Urinary bladder (tissue), 4 donors: ENCODE measurements around the gene LTA. TPM values are rescaled to one million over a fixed set of nuclear protein-coding genes. Genes with fewer than 3 reads are reported as not detected.

Experiments
- DNase-seq: peaks from one replicate; pipeline ENCODE4 v3.0.0-alpha.2; 2015; ENCODE audit errors: extremely low spot score
- H3K27ac ChIP-seq: one replicate; pipeline ENCODE4 v1.5.1; 2013; ENCODE audit warnings: low read depth, mild to moderate bottlenecking, moderate library complexity
- H3K36me3 ChIP-seq: one replicate; pipeline ENCODE4 v1.6.1; 2013; ENCODE audit warnings: mild to moderate bottlenecking, moderate library complexity; ENCODE audit not compliant: insufficient read depth
- H3K4me1 ChIP-seq: one replicate; pipeline ENCODE4 v1.6.1; 2013; ENCODE audit warnings: mild to moderate bottlenecking, moderate library complexity; ENCODE audit not compliant: insufficient read depth
- H3K4me3 ChIP-seq: one replicate; pipeline ENCODE4 v1.5.1; 2013; ENCODE audit warnings: low read depth, low read length
- WGBS: extraction: QIAGEN DNeasy Blood & Tissue Kit; methylation state at CpG from one replicate; pipeline ENCODE4 v1.1.7; 2013; 5-methylcytosine and 5-hydroxymethylcytosine counted together
- polyA plus RNA-seq: library from polyadenylated mRNA; stranded (reverse); fragments of 200-250 nt; gene quantifications from one replicate; pipeline ENCODE4 v1.2.3, GENCODE V29; 2013
- total RNA-seq: library from RNA; depleted of rRNA; stranded (reverse); fragments of >200 nt; gene quantifications from one replicate; pipeline ENCODE4 v1.2.3, GENCODE V29; 2014
- donor health status: healthy with polysubstance abuse.
- donor health status: healthy.

Gene LTA
- total and polyA plus RNA-seq, 2 donors = 0.06 TPM; not detected in 1

DNA sequence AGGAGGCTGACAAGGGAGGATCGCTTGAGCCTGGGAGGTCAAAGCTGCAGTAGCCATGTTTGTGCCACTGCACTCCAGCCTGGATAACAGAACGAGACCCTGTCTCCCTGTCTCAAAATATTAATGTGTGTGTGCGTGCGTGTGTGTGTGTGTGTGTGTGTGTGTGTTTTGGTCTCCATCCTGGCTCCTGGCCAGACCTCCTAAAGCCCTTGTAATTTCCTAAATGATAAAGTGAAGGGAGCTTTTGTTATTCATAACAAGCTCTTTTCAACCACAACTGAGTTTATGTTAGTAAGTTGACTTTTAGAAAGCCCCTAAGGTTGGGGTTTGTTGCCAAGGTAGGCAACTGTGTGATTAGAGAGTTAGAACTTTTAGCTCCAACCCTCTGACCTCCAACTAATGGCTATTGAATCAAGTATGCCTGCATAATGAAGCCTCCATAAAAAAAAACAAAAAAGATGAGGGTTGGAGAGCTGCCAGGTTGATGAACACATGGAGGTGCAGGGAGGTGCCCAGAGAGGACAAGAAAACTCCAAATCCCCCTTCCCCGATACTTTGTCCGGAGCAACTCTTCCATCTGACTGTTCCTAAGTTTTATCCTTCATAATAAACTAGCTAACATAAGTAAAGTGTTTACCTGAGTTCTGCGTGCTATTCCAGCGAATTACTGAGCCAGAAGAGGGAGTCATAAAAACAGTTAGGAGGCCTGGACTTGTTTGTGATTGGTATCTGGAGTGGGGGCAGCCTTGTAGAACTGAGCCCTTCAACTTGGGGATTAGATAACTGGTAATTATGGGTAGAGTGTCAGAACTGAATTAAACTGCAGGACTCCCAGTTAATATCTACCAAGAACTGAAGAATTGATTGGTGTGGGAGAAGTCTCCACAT is 37.7 kb downstream of the LTA start:
- Histone ChIP-seq H3K36me3 (no peaks in the 10 kb centered on the region), H3K4me1 (peaks cover 1% of the 10 kb centered on the region), H3K27ac (no peak overlapping the region), H3K4me3 (no peak overlapping the region)
- WGBS = 42% methylated on average over 8 of the region's 8 CpGs
- no peak for DNase-seq

DNA sequence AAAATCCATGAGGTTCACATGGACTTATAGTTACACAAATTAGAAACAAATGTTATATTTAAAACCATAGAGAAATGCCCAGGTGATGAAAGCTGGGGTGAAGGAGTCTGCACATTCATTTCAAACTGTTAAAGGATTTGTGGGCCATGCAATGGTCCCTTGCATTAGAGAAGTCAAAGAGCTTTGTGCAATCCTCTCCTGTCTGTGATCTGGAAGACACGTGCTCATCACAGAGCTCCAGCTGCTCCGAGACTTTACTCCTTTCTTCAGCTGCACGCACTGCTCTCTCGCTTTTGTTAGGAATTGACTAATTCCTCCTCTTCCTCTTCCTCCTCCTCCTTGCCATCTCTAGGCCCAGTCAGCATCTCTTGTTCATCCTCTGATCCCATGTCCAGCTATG is 38.9 kb downstream of the LTA start:
- Histone ChIP-seq H3K4me1 (peaks cover 1% of the 10 kb centered on the region), H3K36me3 (no peaks in the 10 kb centered on the region), H3K4me3 (no peak overlapping the region), H3K27ac (no peak overlapping the region)
- WGBS = 83% methylated on average over 4 of the region's 4 CpGs
- DNase-seq = no peak

DNA sequence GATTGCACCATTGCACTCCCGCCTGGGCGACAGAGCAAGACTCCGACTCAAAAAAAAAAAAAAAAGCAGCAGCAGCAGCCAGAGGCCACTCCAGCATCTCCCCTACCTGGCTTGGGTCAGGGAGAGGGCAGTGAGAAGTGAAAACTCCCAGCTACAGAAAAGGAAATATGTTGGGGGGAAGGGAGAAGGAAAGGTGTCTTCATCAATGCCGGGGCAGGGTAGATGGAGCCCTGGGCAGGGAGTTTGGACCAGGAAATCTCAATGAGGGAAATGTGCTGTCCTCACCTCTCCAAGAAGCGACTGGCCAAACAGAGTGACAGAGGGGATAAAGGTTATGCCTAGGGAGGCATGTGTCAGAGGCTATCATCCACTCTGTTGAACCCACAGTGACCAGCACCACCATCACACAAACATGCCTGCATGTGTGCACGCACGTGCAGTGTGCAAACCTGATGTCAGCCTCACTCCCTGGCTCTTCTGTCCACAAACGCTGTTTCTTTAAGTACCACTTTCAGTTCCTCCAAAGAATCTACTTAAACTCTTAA is 42.1 kb downstream of the LTA start:
- no peak overlapping the region for H3K4me3 ChIP-seq
- H3K4me1 ChIP-seq = peaks cover 1% of the 10 kb centered on the region
- WGBS = 69% methylated on average over 8 of the region's 8 CpGs
- H3K36me3 ChIP-seq = no peaks in the 10 kb centered on the region
- no peak overlapping the region for H3K27ac ChIP-seq
- no peak for DNase-seq

DNA sequence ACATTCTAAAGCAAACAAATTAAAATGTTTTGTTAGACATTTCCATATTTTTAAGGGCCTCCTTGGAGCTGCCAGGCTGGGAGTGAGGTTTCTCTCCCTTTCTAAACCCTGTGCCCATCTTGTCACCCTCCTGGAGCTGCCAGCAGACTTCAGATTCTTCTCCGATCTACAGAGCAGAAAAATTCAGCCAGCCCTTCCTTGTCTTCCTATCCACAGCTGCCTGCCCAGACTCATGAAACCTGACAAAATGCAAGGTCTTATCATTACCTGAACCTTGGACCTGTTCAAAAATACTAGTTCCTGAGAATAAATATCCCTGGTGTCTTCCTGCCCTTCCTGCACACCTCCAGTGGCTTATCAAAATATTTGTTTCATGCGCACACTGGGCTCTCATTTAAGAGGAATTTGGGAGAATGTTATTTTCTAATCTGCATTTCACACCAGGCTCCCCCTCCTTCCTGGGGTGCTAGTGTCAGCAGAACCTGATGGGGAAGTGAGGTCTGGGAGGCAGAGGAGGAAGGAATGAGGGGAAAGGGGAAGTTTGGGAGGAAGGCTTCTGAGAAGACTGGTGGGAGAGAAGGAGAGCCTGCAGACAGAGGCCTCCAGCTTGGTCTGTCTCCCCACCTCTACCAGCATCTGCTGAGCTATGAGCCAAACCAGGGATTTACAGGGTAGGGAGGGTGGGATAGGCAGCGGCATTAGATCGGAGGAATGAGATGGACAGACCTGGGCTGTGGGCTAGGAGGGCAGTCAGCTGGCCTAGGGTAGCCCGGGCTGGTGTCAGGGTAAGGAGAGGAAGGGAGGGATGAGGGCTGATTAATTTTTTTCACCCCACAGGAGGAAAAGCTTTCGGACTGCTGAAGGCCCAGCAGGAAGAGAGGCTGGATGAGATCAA is 42.8 kb downstream of the LTA start, which contains the start of gene AIF1:
TSS of gene AIF1 (plus strand) at position 551 of the 895 bp plus-strand sequence. CDS start at position 647, 96 bp downstream.
- no peak for DNase-seq
- H3K4me3 ChIP-seq = no peak within 1 kb of the TSS
- WGBS = 63% methylated on average over 6 of the region's 6 CpGs
- H3K4me1 ChIP-seq = peaks cover 1% of the 10 kb centered on the region
- no peak within 1 kb of the TSS for H3K27ac ChIP-seq
- H3K36me3 ChIP-seq = no peaks in the 10 kb centered on the region

DNA sequence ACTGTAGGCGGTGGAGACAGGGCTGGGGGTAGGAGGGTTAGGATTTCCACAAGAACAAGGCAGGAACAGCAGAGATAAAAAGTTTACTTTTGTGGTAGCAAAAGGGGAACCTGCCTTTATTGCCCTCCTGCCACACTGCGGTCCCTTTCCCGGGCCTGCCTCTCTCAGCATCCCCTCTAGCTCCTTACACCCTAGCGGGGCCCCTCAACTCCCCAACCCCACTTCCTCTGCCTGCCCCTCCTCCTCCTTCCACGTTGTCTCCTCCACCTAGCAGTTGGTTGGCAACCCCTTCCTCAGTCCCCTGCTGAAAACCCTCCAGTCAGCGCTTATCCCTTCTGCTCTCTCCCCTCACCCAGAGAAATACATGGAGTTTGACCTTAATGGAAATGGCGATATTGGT is 43.7 kb downstream of the LTA start:
- DNase-seq = no peak
- peaks cover 1% of the 10 kb centered on the region for H3K4me1 ChIP-seq
- no peaks in the 10 kb centered on the region for H3K36me3 ChIP-seq
- H3K27ac ChIP-seq = no peak overlapping the region
- no peak overlapping the region for H3K4me3 ChIP-seq
- 44% methylated on average over 7 of the region's 7 CpGs for WGBS

DNA sequence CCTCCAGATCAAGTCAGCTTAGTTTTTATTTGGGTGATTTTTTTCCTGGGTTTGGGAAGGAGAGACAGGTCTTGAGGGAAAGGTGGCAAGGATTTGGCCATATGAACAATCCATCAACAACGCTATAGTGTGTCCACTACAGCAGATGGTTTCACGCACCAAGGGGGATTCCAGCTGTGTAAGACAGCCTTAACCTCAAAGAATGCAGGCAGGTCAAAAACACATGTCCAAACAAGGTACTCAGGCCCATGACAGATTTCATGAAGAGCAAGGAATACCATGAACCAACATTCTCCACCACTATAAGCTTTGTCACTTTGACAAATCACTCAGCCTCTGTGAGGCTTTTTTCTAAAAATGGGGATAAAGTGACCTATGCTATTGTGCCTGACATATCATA is 44.9 kb downstream of the LTA start:
- no peak for DNase-seq
- Histone ChIP-seq H3K27ac (no peak overlapping the region), H3K36me3 (no peaks in the 10 kb centered on the region), H3K4me1 (peaks cover 1% of the 10 kb centered on the region), H3K4me3 (no peak overlapping the region)
- 85% methylated on average over 2 of the region's 2 CpGs for WGBS

DNA sequence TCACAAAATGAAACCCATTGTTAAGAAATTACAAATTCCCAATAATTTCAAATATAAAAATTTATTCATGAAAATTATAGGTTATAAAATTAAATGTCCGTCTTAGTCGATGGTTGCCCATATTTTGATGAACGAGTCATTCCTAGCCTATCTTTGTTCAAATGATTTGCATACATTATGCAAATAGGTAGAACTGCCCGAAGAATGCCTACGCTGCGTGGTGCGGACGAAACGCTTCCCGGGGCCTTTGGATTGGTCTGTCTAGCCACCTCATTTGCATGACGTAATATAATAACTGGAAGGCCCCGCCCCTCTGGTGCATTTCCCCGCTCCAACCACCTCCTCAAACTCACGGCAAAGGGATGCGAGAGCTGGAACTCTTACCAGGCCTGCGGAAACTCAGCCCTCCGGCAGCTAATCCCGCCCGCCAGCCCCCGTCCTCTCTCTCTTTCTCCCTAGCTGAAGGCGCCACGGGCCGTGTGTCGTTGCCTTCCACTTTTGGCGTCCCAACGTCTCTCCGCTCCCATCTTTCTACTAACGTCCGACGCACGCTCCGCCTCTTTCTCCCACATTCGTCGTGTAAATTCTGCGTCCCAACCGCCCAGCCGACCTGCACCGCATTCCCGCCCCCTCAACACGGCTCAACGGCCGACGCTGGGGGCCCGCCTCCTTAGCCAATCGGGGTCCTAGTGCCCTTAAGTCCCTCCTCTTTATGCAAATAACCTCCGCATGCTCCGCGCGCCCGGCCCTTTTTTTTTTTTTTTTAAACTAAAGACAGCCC is 47.9 kb downstream of the LTA start:
- WGBS = under 1% methylated on average over 50 of the region's 50 CpGs
- Histone ChIP-seq H3K4me3 (peak overlapping the region; percentile 55), H3K27ac (peak overlapping the region; percentile 98), H3K36me3 (peaks cover 3% of the 10 kb centered on the region), H3K4me1 (no peaks in the 10 kb centered on the region)
- DNase-seq = peak; percentile 98

DNA sequence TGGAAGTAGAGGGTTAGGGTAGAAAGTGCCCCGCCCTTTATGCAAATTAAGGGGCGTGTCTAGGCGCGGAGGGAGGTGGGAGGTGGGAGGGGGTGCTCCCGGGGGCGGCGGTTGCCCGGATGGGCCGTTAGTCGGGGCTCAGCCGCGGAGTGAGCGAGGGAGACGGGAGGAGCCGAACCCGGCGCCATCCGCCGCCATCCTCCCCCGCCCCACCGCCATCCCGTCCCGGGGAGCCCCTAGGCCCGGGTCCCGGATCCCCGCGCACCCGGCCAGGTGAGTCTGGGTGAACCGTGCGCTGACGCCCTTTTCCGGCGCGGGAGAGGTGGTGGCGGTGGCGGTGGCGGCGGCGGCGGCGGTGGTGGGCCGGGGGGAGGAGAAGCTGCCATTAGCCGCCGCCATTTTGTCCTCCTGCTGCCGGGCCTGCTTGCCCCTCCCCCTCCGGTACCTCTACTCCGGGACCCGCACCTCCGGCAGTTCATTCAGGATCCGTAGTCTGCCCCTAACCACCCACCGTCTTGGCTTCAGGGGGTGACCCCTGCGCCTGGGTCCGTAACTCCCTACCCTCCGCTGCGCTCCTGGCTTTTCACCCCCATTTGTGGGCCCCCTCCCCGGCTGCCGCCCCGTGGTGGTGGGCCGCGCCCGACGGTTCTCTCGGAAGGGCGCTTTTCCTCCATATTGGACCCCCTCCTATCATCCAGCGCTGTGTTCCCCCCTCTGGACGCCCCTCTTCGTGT is 48.7 kb downstream of the LTA start, which contains the start of gene PRRC2A:
TSS of gene PRRC2A (plus strand) at position 130 of the 734 bp plus-strand sequence. CDS start 2,075 bp downstream, outside the sequence.
- DNase-seq = no peak
- Histone ChIP-seq H3K4me3 (peak within 1 kb of the TSS; percentile 55), H3K36me3 (peaks cover 9% of the 10 kb centered on the region), H3K27ac (peak within 1 kb of the TSS; percentile 98), H3K4me1 (no peaks in the 10 kb centered on the region)
- WGBS = under 1% methylated on average over 67 of the region's 67 CpGs

DNA sequence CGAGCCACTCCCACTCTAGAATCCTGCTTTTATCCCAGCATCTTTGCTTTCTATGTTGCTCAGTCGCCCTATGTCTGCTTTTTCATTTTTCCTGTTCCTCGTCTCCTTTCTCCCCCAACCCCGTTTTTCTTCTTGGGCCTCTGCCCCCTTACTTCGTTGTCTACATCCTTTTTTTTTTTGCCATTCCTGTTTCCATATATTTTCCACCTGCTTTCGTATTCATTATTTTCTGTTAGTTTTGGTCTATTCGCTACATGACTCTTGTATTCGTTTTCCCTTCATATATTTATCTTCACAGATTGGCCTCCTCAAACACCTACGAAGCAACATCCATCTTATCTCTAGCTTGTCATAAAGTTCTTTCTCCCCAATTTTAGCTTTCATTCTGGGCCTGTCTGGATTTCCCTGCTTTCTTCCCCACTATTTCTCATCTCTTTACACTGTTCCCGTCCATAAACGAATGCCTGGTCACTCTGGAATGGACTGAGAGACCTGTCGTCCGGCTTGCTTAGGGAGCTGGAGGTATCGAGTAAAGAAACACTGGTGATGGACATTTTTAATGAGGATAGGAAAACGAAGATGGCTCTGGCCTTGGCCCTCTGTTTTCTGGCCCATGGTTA is 49.3 kb downstream of the LTA start:
- Histone ChIP-seq H3K4me3 (peak overlapping the region; percentile 55), H3K4me1 (no peaks in the 10 kb centered on the region), H3K27ac (peak overlapping the region; percentile 98), H3K36me3 (peaks cover 11% of the 10 kb centered on the region)
- WGBS = 4% methylated on average over 15 of the region's 15 CpGs
- DNase-seq = no peak

DNA sequence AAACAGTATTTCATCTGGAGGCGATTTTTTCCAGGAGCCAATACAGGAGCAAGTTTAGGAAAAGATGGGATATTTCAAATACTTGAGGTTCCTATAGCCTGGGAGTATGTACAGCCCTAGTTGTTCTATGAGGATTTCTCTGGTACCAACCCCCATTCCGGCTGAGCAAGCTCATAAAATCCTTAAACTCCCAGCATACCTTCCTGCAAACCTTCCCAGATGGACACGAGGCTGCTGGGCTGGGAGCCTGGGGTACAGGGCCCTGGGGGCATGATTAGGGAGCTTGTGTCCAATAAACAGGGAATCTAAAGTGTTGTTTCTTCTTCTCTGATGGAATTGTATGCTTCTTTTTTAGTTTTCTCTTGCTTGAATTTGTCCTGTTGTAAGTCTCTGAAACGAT is 49.9 kb downstream of the LTA start:
- Histone ChIP-seq H3K36me3 (peaks cover 13% of the 10 kb centered on the region), H3K4me1 (no peaks in the 10 kb centered on the region), H3K4me3 (no peak overlapping the region), H3K27ac (no peak overlapping the region)
- DNase-seq = no peak
- WGBS = 14% methylated on average over 4 of the region's 4 CpGs

DNA sequence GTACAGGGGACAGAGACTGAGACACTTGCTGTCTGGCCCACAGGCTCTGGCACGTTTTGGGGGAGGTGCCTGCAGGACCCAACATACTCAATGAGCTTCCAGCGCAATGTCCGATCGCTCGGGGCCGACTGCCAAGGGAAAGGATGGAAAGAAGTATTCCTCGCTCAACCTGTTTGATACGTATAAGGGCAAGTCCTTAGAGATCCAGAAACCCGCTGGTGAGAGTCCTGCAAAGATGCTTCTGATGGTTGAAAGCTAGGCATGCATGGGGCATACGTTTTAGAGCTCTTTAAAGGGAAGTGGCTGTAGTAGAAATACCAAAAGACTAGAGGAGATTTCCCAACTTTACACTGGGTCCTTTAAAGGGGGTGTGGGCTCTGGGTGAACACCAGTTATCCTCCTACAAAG is 50.6 kb downstream of the LTA start:
- peak; percentile 35 for DNase-seq
- H3K4me3 ChIP-seq = no peak overlapping the region
- H3K36me3 ChIP-seq = peaks cover 14% of the 10 kb centered on the region
- H3K4me1 ChIP-seq = no peaks in the 10 kb centered on the region
- 52% methylated on average over 10 of the region's 10 CpGs for WGBS
- H3K27ac ChIP-seq = no peak overlapping the region
